ENCODE results near the gene DBNDD2. TPM values are rescaled to one million over a fixed set of nuclear protein-coding genes. Genes with fewer than 3 reads are reported as not detected.

Gene DBNDD2
- total RNA-seq (ENCODE audit: low replicate concordance), result 10.2 and 15.1 TPM in 2 replicates

GRCh38 chr20:45407783-45408645 lies at the start of gene DBNDD2:
DBNDD2 (plus strand) TSS chr20:45408289; CDS start chr20:45408468, 179 bp downstream.
- Mint-ChIP-seq H3K9me3 (peaks cover 2% of the 10 kb centered on the region), H3K27ac (peak within 1 kb of the TSS; percentile 29), H3K4me3 (peak within 1 kb of the TSS; percentile 88), H3K36me3 (peaks cover 8% of the 10 kb centered on the region), H3K4me1 (peaks cover 11% of the 10 kb centered on the region), H3K27me3 (ENCODE audit: insufficient read depth, low read depth) (peaks cover 10% of the 10 kb centered on the region)
- no peak for TF ChIP-seq EZH2phosphoT487 (IDR thresholded peaks at IDR 0.05)
- TF ChIP-seq CTCF (IDR thresholded peaks at IDR 0.05), result no peak
- TF ChIP-seq EZH2 (IDR thresholded peaks at IDR 0.05), result no peak
- H3K4me3 ChIP-seq, result peak within 1 kb of the TSS; percentile 70
- H3K4me1 ChIP-seq, result no peaks in the 10 kb centered on the region
- H3K27ac ChIP-seq, result no peak within 1 kb of the TSS
- H3K4me2 ChIP-seq, result peak within 1 kb of the TSS; percentile 88
- H4K20me1 ChIP-seq (ENCODE audit: low read depth), result no peaks in the 10 kb centered on the region
- H3K79me2 ChIP-seq (ENCODE audit: low read depth), result no peaks in the 10 kb centered on the region
- no peaks in the 10 kb centered on the region for H3K36me3 ChIP-seq
- peaks cover 8% of the 10 kb centered on the region for H3F3A ChIP-seq (ENCODE audit: low read depth)
- peaks cover 54% of the 10 kb centered on the region for H3K27me3 ChIP-seq
- no peak for DNase-seq (ENCODE audit: low spot score)
- peak within 1 kb of the TSS; percentile 6 for H3K9ac ChIP-seq
- no peaks in the 10 kb centered on the region for H3K9me3 ChIP-seq (ENCODE audit: low read depth)
- H2AFZ ChIP-seq (replicated peaks), result peak within 1 kb of the TSS; percentile 66

GRCh38 chr20:45359069-45359405 lies 49.1 kb upstream of the DBNDD2 start:
- Histone ChIP-seq H3K4me2 (no peak overlapping the region), H3K79me2 (ENCODE audit: low read depth) (peaks cover 7% of the 10 kb centered on the region), H4K20me1 (ENCODE audit: low read depth) (peaks cover 4% of the 10 kb centered on the region), H3K27ac (no peak overlapping the region), H3K9me3 (ENCODE audit: low read depth) (no peaks in the 10 kb centered on the region), H3K4me1 (peaks cover 10% of the 10 kb centered on the region), H3K27me3 (no peaks in the 10 kb centered on the region), H3K4me3 (no peak overlapping the region), H2AFZ (replicated peaks) (no peak overlapping the region), H3K9ac (no peak overlapping the region), H3F3A (ENCODE audit: low read depth) (no peaks in the 10 kb centered on the region), H3K36me3 (no peaks in the 10 kb centered on the region)
- Mint-ChIP-seq H3K36me3 (no peaks in the 10 kb centered on the region), H3K27me3 (ENCODE audit: insufficient read depth, low read depth) (peaks cover 5% of the 10 kb centered on the region), H3K9me3 (no peaks in the 10 kb centered on the region), H3K27ac (no peak overlapping the region), H3K4me3 (no peak overlapping the region), H3K4me1 (peaks cover 18% of the 10 kb centered on the region)
- no peak for TF ChIP-seq EZH2 (IDR thresholded peaks at IDR 0.05)
- no peak for TF ChIP-seq CTCF (IDR thresholded peaks at IDR 0.05)
- TF ChIP-seq EZH2phosphoT487 (IDR thresholded peaks at IDR 0.05), result no peak
- no peak for DNase-seq (ENCODE audit: low spot score)

- Histone ChIP-seq H3K36me3 (no peaks in the 10 kb centered on the region), H3K4me2 (no peak overlapping the region), H3K9ac (no peak overlapping the region), H3K27ac (no peak overlapping the region), H3K4me3 (no peak overlapping the region), H3F3A (ENCODE audit: low read depth) (no peaks in the 10 kb centered on the region), H4K20me1 (ENCODE audit: low read depth) (peaks cover 4% of the 10 kb centered on the region), H3K27me3 (no peaks in the 10 kb centered on the region), H3K79me2 (ENCODE audit: low read depth) (peaks cover 9% of the 10 kb centered on the region), H3K9me3 (ENCODE audit: low read depth) (no peaks in the 10 kb centered on the region), H2AFZ (replicated peaks) (no peak overlapping the region), H3K4me1 (peaks cover 12% of the 10 kb centered on the region)
- no peaks in the 10 kb centered on the region for H3K36me3 Mint-ChIP-seq
- TF ChIP-seq EZH2 (IDR thresholded peaks at IDR 0.05) (no peak), EZH2phosphoT487 (IDR thresholded peaks at IDR 0.05) (no peak), CTCF (IDR thresholded peaks at IDR 0.05) (no peak)
- DNase-seq (ENCODE audit: low spot score), result peak; percentile 53
- no peak overlapping the region for H3K4me3 Mint-ChIP-seq
- peaks cover 5% of the 10 kb centered on the region for H3K27me3 Mint-ChIP-seq (ENCODE audit: insufficient read depth, low read depth)
- no peak overlapping the region for H3K27ac Mint-ChIP-seq
- H3K9me3 Mint-ChIP-seq, result no peaks in the 10 kb centered on the region
- peaks cover 17% of the 10 kb centered on the region for H3K4me1 Mint-ChIP-seq
Observed at GRCh38 chr20:45359406-45360148, 48.5 kb upstream of the DBNDD2 start.

All from neural progenitor cell (in vitro differentiated cells).